Mucosa of descending colon (tissue), 3 donors: ENCODE data around the gene TOR4A. TPM values are rescaled to one million over a fixed set of nuclear protein-coding genes. Genes with fewer than 3 reads are reported as not detected.

ENCODE experiments used
- ATAC-seq: fragments of 200-7000 bp; cut with Tn5 transposase; one replicate; pipeline ENCODE4 v1.9.1; 2020; ENCODE audit warnings: mild to moderate bottlenecking, moderate library complexity
- DNase-seq, 3 donors: peaks; one replicate each; pipeline ENCODE4 v3.0.0-alpha.2; 2020
- H3K36me3 ChIP-seq: fragments of 200-600 bp; one replicate; pipeline ENCODE4 v1.8.0; 2021; ENCODE audit warnings: low read depth, mild to moderate bottlenecking
- H3K4me1 ChIP-seq: fragments of 200-600 bp; one replicate; pipeline ENCODE4 v1.8.0; 2021; ENCODE audit warnings: low read depth, mild to moderate bottlenecking
- H3K4me3 ChIP-seq: fragments of 200-600 bp; one replicate; pipeline ENCODE4 v1.8.0; 2021; ENCODE audit warnings: mild to moderate bottlenecking
- H3K9me3 ChIP-seq: fragments of 200-600 bp; one replicate; pipeline ENCODE4 v1.8.0; 2021; ENCODE audit warnings: mild to moderate bottlenecking
- CTCF ChIP-seq: fragments of 200-600 bp; IDR thresholded peaks from one replicate; pipeline ENCODE4 v1.8.0; 2022; ENCODE audit warnings: antibody characterized with exemption, mild to moderate bottlenecking
- intact Hi-C, 2 donors: fragments of 100-400 bp; cut with DNase I in 1 of 2; cut with micrococcal nuclease in 1 of 2; formaldehyde crosslinking; loops; one replicate each; pipeline versions ENCODE4 v1.11.0 to v1.11.1; 2022; cut with DNase I, micrococcal nuclease
- total RNA-seq, 3 donors: library from RNA; stranded (reverse); fragmentation: NEBNext Ultra II Directional in 2 of 3; extraction: Animal tissue kit (Norgen Biotek cat#: 25700) in 2 of 3; gene quantifications; one replicate each; pipeline versions ENCODE4 v1.2.1 to v1.2.4, GENCODE V29; 2021 to 2023
- donor health status: DM: no; HTN: no; CAD: no; lungs with moderate emphysema.
- donor health status: DM: no; HTN: no; CAD: no.
- donor health status: DM: no; HTN: yes; CAD: no.

The TOR4A gene
- total RNA-seq, 3 donors from 2014 or later: 23.3 to 48.6 (median 45.3) TPM

GRCh38 chr9:137311171-137311985, 33.9 kb downstream of the TOR4A start:
- TF ChIP-seq CTCF: no peak
- no peak overlapping the region for H3K4me3 ChIP-seq
- H3K4me1 ChIP-seq: peaks cover 49% of the 10 kb centered on the region
- H3K9me3 ChIP-seq: no peaks in the 10 kb centered on the region
- H3K36me3 ChIP-seq: no peaks in the 10 kb centered on the region
- intact Hi-C loops: no loop called here
- ATAC-seq: peak; percentile 78
- DNase-seq: peak; percentile 89 to 94 (median 92)

- intact Hi-C loops: no loop called here
- Histone ChIP-seq H3K4me1 (peaks cover 46% of the 10 kb centered on the region), H3K36me3 (no peaks in the 10 kb centered on the region), H3K4me3 (no peak overlapping the region), H3K9me3 (no peaks in the 10 kb centered on the region)
- DNase-seq (peak; percentile 48 to 70 (median 68)), ATAC-seq (peak; percentile 34)
- no peak for TF ChIP-seq CTCF
These were observed 34.7 kb downstream of the TOR4A start for GRCh38 chr9:137311986-137312851.

DNA sequence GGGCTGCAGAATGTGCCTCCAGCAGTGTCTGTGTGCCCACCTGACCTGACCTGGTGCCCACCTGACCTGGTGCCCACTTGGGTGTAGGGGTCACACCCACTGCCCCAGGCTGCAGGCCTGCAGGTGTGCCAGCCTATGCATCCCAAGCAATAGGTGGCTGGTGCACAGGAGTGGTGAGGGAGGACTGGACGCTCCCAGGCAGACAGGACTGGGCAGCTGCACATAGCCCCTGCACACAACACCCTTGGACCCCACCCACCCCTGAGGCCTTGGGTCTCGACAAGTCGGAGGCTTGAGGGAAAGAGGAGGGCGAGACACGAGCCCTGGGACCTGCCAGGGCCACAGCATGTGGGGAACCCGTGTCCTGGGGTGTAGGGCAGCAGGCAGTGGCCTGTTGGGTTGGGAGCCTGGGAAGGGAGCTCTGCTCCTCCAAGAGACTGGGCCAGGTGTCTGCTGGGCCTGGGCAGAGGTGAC, 35.4 kb downstream of the TOR4A start:
- no peaks in the 10 kb centered on the region for H3K36me3 ChIP-seq
- DNase-seq (peak in 2 of 3 donors; percentile 45 to 51), ATAC-seq (no peak)
- H3K4me1 ChIP-seq: peaks cover 42% of the 10 kb centered on the region
- no peak overlapping the region for H3K4me3 ChIP-seq
- no peaks in the 10 kb centered on the region for H3K9me3 ChIP-seq
- intact Hi-C loops: no loop called here
- no peak for TF ChIP-seq CTCF

- Histone ChIP-seq H3K4me1 (peaks cover 37% of the 10 kb centered on the region), H3K4me3 (no peak overlapping the region), H3K36me3 (no peaks in the 10 kb centered on the region), H3K9me3 (no peaks in the 10 kb centered on the region)
- no peak for TF ChIP-seq CTCF
- intact Hi-C loops: no loop called here
- no peak for ATAC-seq
- DNase-seq: peak in 2 of 3 donors; percentile 44 to 55
These were observed 35.9 kb downstream of the TOR4A start for GRCh38 chr9:137313326-137313936.

- Histone ChIP-seq H3K4me3 (no peak overlapping the region), H3K9me3 (no peaks in the 10 kb centered on the region), H3K36me3 (no peaks in the 10 kb centered on the region), H3K4me1 (peaks cover 36% of the 10 kb centered on the region)
- peak in 2 of 3 donors; percentile 37 to 50 for DNase-seq
- no peak for TF ChIP-seq CTCF
- intact Hi-C loops: no loop called here
- ATAC-seq: no peak
These were observed 36.5 kb downstream of the TOR4A start for GRCh38 chr9:137313956-137314560.
